HG03196 (cell line): ENCODE data around the gene BMP2.

ENCODE experiments used
- ATAC-seq: cut with Tn5 transposase; IDR thresholded peaks from one replicate; pipeline ENCODE4 v1.9.1; 2021; ENCODE audit not compliant: unreplicated experiment

BMP2 gene

DNA sequence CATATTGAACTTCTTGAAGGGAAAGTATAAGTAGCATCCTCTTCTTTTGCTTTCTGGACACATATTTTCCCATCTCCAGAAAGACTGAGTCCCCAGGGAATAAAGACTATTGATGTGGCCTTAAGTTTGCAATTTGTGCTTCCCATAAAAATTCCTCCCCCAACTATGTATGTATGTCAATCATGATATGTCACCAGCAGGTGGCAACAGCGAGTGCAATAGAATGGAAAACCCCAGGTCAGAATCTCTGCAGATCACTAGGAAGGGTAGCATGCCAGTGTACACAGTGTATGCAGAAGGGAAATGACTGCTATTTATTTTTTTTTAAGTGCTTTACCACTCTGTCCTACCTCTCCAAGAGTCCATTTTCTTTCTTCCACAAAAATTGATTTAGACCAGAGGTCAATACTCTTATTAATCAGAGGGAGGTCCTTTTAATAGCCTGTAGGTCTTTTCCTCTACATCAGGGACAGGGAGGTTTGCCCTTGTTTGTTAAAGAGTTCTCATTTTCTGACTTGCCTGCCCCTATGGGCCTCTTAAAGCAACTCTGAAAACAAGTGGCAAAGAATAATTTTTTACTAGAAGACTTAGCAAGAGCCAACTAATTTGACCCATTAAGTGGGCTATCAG is 61.4 kb downstream of the BMP2 start:
- peak; percentile 91 for ATAC-seq

DNA sequence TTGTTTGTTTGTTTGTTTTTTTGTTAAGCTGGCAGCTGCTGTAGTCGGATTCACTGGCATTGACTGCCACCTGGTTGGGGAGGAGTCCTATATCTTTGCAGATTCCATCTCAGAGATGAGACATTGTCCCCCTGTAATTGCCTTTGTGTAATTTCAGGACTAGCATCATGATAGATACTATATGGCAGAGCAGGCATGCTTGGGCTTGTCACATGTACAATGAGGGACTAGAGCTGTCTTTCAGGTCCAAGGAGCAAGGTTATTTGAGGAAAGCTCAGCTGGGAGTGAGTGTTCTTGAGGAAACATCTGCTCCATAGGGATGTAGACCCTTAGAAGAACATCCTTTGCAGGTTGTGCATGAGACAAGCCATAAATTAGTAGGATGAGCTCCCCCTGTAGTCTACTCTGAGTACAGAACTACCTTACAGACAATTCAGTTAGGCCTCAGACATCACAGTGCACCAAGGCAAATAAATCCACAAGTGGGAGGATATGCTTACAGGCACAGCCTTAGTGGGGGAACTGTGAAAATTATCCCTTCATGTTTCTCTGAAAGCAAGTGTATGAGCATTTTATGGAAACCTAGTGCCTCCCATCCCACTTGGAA is 62.1 kb downstream of the BMP2 start:
- ATAC-seq, result no peak
